Caki2 (cell line): ENCODE data around the gene INSYN2B. TPM values are rescaled to one million over a fixed set of nuclear protein-coding genes. Genes with fewer than 3 reads are reported as not detected.

Experiments used
- DNase-seq: peaks from one replicate; pipeline ENCODE4 v3.0.0-alpha.2; 2015; ENCODE audit warnings: low read depth
- in situ Hi-C: cut with HindIII; loops from 2 replicates; pipeline ENCODE4 v1.10.0; 2016; ENCODE audit warnings: low sequenced_read_pairs, low pct_unique_long_range_greater_than_20kb, mixed read lengths
- total RNA-seq: library from RNA; depleted of rRNA; stranded (reverse); fragments of >200 nt; shearing (Covaris generic); gene quantifications from 2 replicates; pipeline ENCODE4 v1.2.3, GENCODE V29; 2014; ENCODE audit warnings: low replicate concordance

INSYN2B gene
- total RNA-seq, 1 experiment from 2014 or later = 4.9 TPM

GRCh38 chr5:169875091-169875728 is 105.1 kb downstream of the INSYN2B start:
- in situ Hi-C loops = no loop called here
- DNase-seq = no peak

DNA sequence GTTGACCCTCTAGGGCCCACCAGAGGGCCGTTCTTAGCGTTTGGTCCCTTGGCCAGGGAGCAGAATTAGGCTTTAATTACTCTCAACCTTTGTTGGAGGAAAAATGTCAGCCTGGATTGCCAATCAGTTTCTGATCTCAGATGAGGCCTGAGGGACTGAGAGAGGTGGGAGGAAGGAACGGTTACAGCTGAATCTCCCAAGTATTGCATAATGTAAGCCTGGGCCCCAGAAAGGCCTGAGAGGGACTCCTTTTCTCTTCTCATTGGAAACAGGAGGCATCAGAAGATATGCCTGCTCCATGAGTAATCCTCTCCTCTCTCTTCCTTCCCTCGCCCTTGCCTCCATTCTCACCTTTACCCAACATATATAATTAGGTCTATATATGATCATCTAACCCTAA is 105.7 kb downstream of the INSYN2B start:
- in situ Hi-C loops = no loop called here
- no peak for DNase-seq

DNA sequence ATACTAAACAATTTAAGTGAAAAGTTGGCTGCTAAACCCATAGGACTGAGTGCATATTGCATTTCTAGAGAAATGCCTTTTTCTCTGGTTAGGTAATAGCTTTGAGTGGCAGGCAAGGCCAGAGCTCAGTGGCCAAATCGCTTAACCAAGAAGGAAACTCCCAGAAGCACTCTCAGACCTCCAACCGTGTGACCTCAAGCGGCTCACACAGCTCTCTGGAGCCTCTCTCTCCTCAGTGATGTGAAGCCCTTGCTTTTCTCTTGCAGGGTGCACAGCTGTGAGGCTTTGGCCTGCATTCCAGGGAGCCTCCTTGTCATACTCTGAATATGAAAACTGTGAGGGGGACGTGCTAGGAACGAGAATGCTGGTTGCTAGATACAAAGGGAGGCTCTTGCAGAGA is 106.7 kb downstream of the INSYN2B start:
- in situ Hi-C loops = no loop called here
- DNase-seq = no peak

DNA sequence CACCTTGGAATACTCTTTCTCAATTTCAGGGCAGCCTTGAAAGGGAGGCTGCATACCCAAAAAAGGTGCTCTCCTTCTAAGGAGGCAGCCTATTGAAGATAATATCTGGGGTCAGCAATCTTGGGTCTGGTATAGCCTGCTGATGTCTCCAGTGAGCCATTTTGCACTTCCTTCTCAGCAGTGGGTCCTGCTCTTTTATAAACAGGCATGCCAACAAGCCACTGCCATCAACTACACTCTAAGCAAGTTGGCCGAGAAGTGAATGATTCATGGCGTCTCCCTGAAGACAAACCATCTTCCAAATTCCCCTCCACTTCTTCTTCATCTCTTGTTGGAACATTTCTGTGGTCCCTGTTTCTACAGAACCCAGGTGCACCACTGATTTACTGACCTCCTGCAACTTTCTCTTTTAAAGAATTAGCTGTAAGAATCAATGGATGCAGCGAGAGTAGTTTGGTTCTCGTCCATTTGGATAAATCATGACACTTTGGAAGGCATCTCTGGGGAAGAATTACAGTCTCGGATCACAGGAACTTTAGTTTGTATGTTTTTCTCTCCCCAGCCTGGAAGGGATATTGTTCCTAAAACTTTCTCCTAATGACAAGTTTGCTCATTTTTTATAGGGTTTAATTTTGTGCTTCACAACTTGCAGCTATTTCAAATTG is 108.3 kb downstream of the INSYN2B start:
- in situ Hi-C loops = no loop called here
- no peak for DNase-seq

DNA sequence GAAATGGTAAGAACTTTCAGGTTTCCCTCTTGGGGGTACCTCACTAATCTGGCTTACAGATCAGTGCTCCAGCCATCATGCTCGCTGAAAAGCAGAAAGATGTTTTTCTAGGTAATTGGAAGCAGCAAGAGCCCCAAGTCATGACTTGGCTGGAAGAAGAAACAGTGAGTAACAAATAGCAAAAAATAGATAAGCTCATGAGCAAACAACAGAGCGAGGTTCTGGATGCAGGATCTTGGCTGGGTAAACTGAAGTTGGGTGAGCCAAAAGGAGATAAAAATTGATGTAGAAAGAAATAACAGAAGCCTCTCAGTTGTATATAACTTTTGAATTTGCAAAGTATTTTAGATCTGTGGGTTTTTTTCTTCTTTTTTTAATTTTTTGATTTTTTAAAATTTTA is 110.1 kb downstream of the INSYN2B start:
- DNase-seq = no peak
- in situ Hi-C loops = no loop called here

DNA sequence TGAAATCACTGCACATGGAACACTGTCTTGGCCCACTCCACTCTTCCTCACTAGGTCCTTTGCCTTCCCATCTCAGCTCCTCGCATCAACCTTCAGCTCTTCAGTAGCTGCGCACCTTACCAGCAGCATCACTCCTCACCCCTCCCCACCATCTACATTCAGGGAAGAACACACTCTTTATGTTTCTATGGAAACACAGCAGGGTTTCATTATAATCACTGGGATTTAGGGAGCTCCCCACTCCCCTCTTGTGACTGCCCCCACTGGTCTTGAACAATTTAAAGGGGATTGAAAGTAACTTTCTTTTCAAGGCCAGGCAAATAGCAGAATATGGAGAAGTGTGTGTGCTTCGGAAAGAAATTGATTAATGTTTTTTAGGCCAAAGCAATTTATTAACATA is 111.2 kb downstream of the INSYN2B start:
- no peak for DNase-seq
- in situ Hi-C loops = no loop called here

DNA sequence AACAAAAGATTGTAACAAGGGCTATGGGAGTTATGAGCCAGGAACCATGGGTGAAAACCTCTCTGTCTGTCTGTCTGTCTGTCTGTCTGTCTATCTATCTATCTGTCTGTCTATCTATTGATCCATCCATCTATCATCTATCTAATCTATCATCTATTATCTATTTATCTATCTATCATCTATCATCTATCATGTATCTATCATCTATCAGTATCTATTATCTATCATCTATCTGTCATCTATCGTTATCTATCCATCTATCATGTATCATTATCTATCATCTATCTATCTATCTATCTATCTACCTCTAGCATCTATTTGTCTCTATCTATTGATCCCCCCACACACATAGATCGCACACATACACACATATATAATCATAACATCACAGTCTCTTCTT is 112.9 kb downstream of the INSYN2B start:
- no peak for DNase-seq
- in situ Hi-C loops = no loop called here

- in situ Hi-C loops = no loop called here
- no peak for DNase-seq
These were observed 115.8 kb downstream of the INSYN2B start for GRCh38 chr5:169864483-169864882.

DNA sequence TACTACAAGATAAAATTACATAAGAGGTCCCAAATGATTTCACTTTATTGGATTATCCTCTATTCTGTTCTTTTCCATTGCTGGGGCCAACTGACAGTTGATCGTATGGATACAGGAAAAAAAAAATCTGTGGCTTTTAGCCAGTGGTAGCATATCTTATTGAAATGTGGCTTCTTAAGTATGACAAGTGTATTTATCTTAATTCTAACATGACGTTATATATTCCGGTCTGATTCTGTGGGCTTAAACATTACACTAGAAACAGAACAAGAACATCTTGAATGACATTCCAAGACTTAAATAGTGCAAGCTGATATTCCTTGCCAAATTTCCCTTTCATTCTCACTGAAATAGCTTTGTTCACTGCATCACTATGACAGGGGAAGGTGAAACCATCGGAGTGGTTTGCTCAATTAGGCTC is 117.9 kb downstream of the INSYN2B start:
- in situ Hi-C loops = no loop called here
- no peak for DNase-seq

GRCh38 chr5:169861934-169862333 is 118.4 kb downstream of the INSYN2B start:
- in situ Hi-C loops = no loop called here
- no peak for DNase-seq

DNA sequence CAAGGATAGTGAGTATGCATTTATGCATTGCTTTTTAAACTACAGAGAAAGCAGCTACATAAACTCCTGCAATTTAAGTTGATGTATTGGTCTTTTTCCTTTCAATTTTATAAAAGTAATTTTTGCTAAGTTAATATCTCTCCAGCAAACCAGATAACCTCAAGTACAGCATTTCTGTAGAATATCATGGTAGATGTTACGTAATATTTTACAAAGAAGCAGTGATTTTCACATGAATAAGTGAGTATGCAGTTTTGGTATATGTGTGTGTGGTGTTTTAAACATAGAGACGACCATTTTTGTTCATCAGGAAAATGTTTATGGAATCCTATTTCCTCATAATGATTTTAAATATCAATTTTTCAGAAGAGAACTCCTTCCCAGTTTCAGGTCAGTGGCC is 118.9 kb downstream of the INSYN2B start:
- no peak for DNase-seq
- in situ Hi-C loops = no loop called here

GRCh38 chr5:169860585-169860984 is 119.7 kb downstream of the INSYN2B start:
- in situ Hi-C loops = no loop called here
- DNase-seq = no peak

DNA sequence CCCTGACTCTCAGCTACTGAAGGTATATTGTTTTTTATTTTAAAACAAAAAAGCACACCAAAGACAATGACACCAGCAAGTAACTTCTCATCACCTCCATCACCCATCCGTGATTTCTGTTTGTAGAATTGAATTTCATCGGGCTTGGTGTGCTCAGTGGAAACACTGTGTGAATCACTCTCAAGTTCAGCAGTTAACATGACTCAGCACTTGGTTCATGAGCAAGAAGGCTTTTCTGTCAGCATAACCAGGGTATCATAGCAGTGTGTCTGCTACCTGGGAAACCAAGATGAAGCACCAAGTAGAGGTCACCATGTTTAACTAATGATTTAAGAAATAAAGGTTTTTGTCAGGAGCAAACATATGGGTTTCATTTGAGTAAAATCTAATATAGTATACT is 123.7 kb downstream of the INSYN2B start:
- in situ Hi-C loops = no loop called here
- peak; percentile 79 for DNase-seq

- in situ Hi-C loops = no loop called here
- DNase-seq = no peak
These were observed 128.9 kb downstream of the INSYN2B start for GRCh38 chr5:169851321-169851850.

GRCh38 chr5:169850409-169850808 is 129.9 kb downstream of the INSYN2B start:
- in situ Hi-C loops = no loop called here
- no peak for DNase-seq

DNA sequence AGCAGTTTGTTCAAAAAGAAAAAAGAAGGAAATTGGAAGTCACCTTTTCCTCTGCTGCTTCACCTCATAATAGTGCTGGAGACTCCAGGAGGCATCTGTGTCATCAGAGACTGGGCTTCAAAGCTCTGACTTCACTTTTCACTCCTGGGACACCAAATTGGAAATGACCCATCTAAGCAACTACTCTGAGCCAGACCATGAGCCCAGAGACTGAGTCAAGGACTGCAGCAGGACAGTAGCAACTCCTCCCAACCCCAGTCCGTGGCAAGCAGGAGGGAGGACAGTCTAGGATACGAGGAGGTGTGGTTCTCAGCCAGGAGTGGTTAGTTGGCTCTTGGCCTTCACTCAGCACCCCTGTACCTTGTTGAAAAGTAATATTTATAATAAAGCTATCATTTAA is 131.5 kb downstream of the INSYN2B start:
- in situ Hi-C loops = no loop called here
- no peak for DNase-seq

- no peak for DNase-seq
- in situ Hi-C loops = no loop called here
These were observed 132.0 kb downstream of the INSYN2B start for GRCh38 chr5:169848271-169848670.

GRCh38 chr5:169847519-169847918 is 132.8 kb downstream of the INSYN2B start:
- in situ Hi-C loops = no loop called here
- DNase-seq = no peak

DNA sequence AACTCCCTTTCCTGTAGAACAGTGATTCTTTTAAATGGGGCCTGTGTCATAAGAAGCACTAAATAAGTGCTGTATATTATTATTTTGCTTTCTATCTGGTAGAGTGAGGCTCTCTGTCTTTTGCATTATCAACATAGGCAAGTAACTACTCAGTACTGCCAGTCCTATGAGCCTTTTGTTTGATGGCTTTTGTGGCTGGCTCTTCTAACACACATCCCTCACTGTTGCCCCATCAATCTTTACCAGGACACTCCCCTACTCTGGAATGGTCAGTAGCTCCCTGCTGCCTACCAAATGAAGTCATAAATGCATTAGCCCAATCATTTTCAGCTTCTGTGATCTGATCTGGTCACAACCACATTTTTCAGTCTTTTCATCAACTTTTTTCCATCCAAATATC is 137.6 kb downstream of the INSYN2B start:
- in situ Hi-C loops = no loop called here
- DNase-seq = no peak

DNA sequence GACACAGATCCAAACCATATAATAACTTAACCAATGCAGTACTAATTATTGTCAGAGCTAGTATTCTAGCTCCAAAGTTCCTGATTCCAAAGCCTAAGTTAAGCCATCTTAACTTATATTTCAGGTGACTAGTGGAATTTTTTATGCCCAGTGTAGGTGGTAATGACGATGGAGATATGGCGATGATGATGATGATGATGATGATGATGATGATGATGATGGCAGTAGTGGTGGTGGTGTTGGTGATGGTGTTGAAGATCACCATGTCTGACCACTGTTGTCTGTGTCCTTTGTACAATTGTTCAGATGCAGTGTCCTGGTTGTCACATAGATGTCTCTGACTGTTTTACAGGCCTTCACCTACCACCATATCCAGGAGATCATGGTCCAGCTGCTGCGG is 139.9 kb downstream of the INSYN2B start:
- in situ Hi-C loops = no loop called here
- no peak for DNase-seq
